ENCODE data around the gene TRIM66. TPM values are rescaled to one million over a fixed set of nuclear protein-coding genes. Genes with fewer than 3 reads are reported as not detected.

The TRIM66 gene
- total and polyA plus RNA-seq, 9 of the 15 experiments (the other 6 are each of a cell fraction or from before 2014, with no cell fraction given): 1.1 to 7.3 (median 4.9) TPM

DNA sequence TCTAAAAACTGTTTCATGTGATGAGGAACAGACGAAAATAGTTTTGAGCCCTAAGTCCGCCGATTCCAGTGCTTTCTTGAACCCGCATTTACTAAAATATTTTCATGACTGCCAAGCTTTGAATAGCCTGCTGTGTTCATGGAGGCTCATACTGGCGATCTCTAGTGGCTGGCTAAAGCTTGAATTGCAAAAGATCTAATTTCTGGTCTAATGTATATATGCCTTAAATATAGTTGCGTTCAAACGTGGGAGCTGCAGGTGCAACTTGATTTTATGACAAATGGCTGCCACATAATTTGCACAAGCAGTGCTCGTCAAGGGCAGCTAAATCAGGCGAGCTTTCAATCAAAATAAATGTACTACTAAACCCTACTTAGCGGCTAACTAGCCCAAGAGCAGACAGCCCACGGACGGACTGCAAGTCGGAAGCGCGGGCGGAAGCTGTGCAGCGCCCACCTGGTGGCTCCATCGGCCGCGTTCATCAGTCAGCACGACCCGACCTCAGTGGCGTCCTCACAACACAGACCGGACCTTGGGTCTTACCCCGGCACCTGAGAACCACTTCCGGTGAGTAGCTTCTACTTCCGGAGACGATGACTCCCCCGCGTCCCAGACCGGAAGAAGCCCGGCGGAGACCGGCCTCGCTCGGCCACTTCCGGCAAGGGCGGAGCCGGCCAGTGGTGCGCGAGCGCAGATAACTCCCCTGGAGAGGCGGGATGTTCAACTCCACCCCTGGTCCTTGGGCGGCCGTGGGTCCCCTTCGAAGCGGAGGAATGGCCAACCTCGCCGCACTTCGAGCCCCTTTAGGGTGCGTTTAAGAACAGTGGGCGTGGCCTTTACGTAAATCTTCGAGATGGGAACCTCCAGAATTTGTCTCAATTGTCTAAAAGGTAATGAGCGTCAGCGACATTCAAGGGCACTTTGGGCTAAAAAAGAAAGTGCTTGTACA lies 6.2 kb upstream of the TRIM66 start (continued):
- peak; percentile 26 for TF ChIP-seq SAP30 (IDR thresholded peaks at IDR 0.05; ENCODE audit: borderline replicate concordance, insufficient read depth, low read depth, low read length, poor library complexity, severe bottlenecking)
- TF ChIP-seq U2AF1 (optimal IDR thresholded peaks at IDR 0.05; ENCODE audit: low read depth, low read length): no peak
- TF ChIP-seq ZFP30 (CRISPR knock-in tag; IDR thresholded peaks at IDR 0.05; ENCODE audit: borderline replicate concordance): no peak
- TF ChIP-seq ZNF146 (CRISPR knock-in tag; IDR thresholded peaks at IDR 0.05; ENCODE audit: unreplicated experiment): no peak
- TF ChIP-seq SPI1 (IDR thresholded peaks at IDR 0.05; ENCODE audit: borderline replicate concordance, low read depth, low read length): peak; percentile 28; the same call in 1 of the 2 replicates
- peak; percentile 51; the same call in 1 of the 2 replicates for TF ChIP-seq ZBTB7A (IDR thresholded peaks at IDR 0.05; ENCODE audit: borderline replicate concordance, control insufficient read depth, low read depth, low read length)
- peak; percentile 92 for TF ChIP-seq SP1 (CRISPR knock-in tag; IDR thresholded peaks at IDR 0.05)
- peak; percentile 91 for TF ChIP-seq MYNN (IDR thresholded peaks at IDR 0.05)
- no peak for TF ChIP-seq MYNN (CRISPR knock-in tag; IDR thresholded peaks at IDR 0.05)
- TF ChIP-seq KAT7 (CRISPR knock-in tag; IDR thresholded peaks at IDR 0.05; ENCODE audit: borderline replicate concordance): no peak
- peak; percentile 86 for TF ChIP-seq SMARCC2 (IDR thresholded peaks at IDR 0.05; ENCODE audit: low read depth)
- TF ChIP-seq, protein P1, sequence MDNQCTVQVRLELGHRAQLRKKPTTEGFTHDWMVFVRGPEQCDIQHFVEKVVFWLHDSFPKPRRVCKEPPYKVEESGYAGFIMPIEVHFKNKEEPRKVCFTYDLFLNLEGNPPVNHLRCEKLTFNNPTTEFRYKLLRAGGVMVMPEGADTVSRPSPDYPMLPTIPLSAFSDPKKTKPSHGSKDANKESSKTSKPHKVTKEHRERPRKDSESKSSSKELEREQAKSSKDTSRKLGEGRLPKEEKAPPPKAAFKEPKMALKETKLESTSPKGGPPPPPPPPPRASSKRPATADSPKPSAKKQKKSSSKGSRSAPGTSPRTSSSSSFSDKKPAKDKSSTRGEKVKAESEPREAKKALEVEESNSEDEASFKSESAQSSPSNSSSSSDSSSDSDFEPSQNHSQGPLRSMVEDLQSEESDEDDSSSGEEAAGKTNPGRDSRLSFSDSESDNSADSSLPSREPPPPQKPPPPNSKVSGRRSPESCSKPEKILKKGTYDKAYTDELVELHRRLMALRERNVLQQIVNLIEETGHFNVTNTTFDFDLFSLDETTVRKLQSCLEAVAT (IDR thresholded peaks at IDR 0.05): peak; percentile 54 to 62; a peak in 2 of 4 replicates
- no peak for TF ChIP-seq HOXB6 (CRISPR knock-in tag; IDR thresholded peaks at IDR 0.05; ENCODE audit: borderline replicate concordance)
- no peak for TF ChIP-seq GTF2F1 (IDR thresholded peaks at IDR 0.05; ENCODE audit: low read depth, low read length)
- TF ChIP-seq, protein P2, sequence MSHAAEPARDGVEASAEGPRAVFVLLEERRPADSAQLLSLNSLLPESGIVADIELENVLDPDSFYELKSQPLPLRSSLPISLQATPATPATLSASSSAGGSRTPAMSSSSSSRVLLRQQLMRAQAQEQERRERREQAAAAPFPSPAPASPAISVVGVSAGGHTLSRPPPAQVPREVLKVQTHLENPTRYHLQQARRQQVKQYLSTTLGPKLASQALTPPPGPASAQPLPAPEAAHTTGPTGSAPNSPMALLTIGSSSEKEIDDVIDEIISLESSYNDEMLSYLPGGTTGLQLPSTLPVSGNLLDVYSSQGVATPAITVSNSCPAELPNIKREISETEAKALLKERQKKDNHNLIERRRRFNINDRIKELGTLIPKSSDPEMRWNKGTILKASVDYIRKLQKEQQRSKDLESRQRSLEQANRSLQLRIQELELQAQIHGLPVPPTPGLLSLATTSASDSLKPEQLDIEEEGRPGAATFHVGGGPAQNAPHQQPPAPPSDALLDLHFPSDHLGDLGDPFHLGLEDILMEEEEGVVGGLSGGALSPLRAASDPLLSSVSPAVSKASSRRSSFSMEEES (CRISPR knock-in tag; IDR thresholded peaks at IDR 0.05): no peak
- peak; percentile 59; the same call in 1 of the 2 replicates for TF ChIP-seq MXI1 (IDR thresholded peaks at IDR 0.05; ENCODE audit: low read depth, low read length)
- TF ChIP-seq, protein P3, sequence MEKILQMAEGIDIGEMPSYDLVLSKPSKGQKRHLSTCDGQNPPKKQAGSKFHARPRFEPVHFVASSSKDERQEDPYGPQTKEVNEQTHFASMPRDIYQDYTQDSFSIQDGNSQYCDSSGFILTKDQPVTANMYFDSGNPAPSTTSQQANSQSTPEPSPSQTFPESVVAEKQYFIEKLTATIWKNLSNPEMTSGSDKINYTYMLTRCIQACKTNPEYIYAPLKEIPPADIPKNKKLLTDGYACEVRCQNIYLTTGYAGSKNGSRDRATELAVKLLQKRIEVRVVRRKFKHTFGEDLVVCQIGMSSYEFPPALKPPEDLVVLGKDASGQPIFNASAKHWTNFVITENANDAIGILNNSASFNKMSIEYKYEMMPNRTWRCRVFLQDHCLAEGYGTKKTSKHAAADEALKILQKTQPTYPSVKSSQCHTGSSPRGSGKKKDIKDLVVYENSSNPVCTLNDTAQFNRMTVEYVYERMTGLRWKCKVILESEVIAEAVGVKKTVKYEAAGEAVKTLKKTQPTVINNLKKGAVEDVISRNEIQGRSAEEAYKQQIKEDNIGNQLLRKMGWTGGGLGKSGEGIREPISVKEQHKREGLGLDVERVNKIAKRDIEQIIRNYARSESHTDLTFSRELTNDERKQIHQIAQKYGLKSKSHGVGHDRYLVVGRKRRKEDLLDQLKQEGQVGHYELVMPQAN (IDR thresholded peaks at IDR 0.05; ENCODE audit: borderline replicate concordance): 0 out of 2 replicates have a peak, but pooled peaks have one; percentile 32
- no peak for TF ChIP-seq TGIF2 (CRISPR knock-in tag; IDR thresholded peaks at IDR 0.05)
- TF ChIP-seq, protein P4, sequence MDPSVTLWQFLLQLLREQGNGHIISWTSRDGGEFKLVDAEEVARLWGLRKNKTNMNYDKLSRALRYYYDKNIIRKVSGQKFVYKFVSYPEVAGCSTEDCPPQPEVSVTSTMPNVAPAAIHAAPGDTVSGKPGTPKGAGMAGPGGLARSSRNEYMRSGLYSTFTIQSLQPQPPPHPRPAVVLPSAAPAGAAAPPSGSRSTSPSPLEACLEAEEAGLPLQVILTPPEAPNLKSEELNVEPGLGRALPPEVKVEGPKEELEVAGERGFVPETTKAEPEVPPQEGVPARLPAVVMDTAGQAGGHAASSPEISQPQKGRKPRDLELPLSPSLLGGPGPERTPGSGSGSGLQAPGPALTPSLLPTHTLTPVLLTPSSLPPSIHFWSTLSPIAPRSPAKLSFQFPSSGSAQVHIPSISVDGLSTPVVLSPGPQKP (CRISPR knock-in tag; IDR thresholded peaks at IDR 0.05): no peak

Measured in K562 (cell line).